SH-SY5Y (cell line): ENCODE results near the gene CEACAM3.

ENCODE experiments used
- GATA2 ChIP-seq: IDR thresholded peaks from 2 replicates; pipeline ENCODE4 v1.6.1; 2011; ENCODE audit warnings: mild to moderate bottlenecking, low read depth, low read length
- GATA3 ChIP-seq: IDR thresholded peaks from 2 replicates; pipeline ENCODE4 v1.6.1; 2011; ENCODE audit warnings: low read depth, mild to moderate bottlenecking, low read length, moderate library complexity

- TF ChIP-seq GATA3 (no peak), GATA2 (no peak)
These were observed 12.8 kb upstream of the CEACAM3 start for GRCh38 chr19:41783612-41784011.
